GM21529 (cell line): Measurements from ENCODE around the gene MARS1.
A peak's percentile ranks its signal among the peaks of the same experiment; 100 is the strongest.
"Not testable (repeated sequence)": the region's sequence is repeated elsewhere in the genome, so short reads cannot be mapped to it uniquely, and the experiment has no call there.

Source experiments
- ATAC-seq: cut with Tn5 transposase; IDR thresholded peaks from one replicate; pipeline ENCODE4 v1.9.1; 2021; ENCODE audit not compliant: unreplicated experiment

The MARS1 gene

DNA sequence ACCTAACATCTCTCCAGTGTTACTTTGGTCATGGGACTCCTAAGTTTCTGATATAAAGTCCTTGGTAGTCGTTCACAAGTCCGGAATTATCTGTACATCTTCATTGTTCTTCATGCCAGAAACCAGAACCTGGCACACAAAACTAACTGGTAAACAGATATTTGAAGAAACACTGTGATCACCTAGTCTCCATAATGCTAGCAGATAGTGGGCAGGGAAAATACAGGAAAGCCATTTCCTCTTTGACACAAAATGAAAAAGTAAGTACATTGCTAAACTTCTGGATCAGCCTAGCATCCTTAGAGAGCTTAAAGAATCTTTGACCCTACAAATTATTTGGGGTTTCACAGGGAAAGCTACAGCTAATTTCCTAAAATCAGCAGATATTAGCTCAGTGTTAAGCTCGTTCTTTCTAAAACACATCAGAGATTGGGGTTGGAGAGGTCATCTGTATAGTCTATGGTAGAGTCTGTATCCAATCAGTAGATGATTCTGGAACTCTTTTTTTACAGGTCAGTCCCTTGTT lies 27.6 kb downstream of the MARS1 start:
- no peak for ATAC-seq

DNA sequence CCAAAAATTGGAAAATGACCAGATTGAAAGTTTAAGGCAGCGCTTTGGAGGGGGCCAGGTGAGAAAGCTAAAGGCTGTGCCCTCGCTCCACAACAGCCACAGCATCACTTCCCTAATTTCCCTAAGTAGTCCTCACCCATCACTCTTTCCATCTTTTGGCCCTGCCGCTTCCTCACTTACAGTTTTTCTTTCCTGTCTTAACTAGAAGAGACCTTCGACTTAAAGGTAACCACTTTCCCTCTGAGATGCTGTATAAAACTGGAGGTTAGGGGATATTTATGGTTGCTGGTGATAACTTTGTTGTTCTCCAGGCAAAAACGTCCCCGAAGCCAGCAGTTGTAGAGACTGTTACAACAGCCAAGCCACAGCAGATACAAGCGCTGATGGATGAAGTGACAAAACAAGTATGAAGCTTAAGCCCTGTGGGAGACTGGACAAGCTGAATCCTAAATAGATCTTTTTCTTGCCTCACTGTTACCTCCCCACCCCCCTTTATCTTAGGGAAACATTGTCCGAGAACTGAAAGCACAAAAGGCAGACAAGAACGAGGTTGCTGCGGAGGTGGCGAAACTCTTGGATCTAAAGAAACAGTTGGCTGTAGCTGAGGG lies 28.2 kb downstream of the MARS1 start:
- no peak for ATAC-seq

DNA sequence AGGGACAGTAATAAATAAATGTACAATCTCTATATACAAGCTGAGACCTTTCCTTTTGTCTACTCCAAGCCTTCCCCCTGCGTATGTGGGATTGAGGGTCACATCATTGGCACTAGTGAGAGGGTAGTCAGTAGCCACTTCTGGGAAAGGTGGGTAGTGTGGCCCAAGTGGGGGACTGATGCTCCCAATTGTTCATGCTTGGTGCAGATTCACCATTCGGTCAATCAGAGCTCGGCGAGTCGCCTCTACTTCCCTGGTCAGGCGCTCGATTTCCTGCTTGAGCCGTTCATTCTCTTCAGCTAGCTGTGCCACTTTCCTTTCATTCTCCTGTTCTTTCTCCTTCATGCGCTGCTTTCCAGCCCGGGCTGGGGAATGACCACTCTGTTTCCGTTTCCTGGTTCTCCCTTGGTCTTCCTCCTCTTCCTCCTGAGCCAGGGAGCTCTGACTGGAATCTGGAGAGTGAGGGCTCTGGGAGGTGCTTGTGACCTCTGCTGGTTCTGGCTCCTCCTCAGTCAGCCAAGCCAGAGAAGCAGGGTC lies 28.8 kb downstream of the MARS1 start:
- no peak for ATAC-seq

GRCh38 chr12:57517187-57517586 lies 29.3 kb downstream of the MARS1 start:
- ATAC-seq, result no peak

GRCh38 chr12:57517718-57518117 lies 29.9 kb downstream of the MARS1 start:
- ATAC-seq, result not testable (repeated sequence)

DNA sequence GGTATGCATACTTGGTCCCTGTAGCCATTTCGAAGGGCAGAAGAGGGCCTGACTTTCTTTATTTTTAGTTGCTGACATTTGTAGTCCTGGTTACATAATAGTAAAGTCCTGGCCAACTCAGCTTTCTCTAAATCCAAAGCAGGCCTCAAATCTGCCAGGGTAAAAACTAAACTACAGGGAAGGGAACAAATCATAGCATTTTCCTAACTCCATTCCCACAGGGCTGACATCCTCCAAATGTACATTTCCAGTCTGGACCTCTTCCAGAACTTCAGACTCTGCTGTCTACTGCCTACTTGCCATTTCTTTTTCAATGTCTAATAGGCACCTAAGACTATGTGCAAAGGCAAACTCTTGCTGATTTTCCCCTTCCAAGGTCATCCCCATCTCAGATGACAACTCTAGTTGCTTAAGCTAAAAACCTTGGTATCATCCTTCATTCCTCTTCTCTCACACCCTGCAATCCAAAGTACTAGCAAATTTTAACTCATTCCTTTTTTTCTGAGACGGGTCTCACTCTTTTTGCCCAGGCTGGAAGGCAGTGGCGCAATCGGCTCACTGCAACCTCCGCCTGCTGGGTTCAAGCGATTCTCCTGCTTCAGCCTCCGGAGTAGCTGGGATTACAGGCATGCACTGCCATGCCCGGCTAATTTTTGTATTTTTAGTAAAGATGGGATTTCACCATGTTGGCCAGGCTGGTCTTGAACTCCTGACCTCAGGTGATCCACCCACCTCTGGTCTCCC lies 30.5 kb downstream of the MARS1 start:
- ATAC-seq, result no peak

DNA sequence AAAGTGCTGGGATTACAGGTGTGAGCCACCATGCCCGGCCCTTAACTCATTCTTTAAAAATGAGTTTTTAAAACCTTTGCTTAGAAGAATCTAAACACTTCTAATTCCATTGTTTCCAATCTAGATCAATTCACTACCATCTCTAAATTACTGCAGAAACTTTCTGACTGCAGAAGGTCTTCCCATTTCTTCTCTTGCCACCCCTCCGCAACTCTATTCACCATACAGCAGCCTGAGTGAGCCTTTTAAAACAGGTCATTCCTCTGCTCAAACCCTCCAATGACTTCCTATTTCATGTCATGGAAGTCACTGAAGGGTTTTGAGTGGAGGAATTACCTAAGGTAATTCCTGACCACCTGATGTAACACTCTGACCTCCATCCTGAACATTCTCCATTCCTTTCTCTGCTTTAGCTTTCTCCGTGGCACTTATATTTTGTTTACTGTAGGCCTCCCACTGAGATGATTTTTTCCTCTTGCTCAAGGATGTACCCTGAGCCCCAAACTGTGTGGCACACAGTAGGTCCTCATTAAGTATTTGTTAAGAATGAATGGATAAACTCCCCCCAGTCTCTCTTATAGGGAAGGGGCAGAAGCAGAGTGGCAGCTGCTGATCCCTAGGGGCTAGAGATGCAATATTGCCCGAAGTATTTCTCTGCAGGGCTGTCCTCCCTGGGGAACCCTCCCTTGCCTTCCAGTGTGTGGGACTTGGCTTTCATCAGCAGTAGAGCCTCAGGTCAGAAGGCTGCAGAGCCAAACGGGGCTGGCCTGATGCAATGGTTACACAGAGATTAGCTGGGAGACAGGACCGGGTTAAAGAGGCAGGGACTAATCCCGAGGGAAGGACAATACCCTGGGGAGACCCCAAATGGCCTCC lies 31.3 kb downstream of the MARS1 start:
- no peak for ATAC-seq

- no peak for ATAC-seq
These were observed 31.9 kb downstream of the MARS1 start for GRCh38 chr12:57519796-57520052.

- peak; percentile 67 for ATAC-seq
These were observed 32.4 kb downstream of the MARS1 start, which contains the start of gene DDIT3 for GRCh38 chr12:57520053-57520818. Gene DDIT3 (minus strand): TSS chr12:57520514. CDS start chr12:57517406, 3,108 bp downstream.

DNA sequence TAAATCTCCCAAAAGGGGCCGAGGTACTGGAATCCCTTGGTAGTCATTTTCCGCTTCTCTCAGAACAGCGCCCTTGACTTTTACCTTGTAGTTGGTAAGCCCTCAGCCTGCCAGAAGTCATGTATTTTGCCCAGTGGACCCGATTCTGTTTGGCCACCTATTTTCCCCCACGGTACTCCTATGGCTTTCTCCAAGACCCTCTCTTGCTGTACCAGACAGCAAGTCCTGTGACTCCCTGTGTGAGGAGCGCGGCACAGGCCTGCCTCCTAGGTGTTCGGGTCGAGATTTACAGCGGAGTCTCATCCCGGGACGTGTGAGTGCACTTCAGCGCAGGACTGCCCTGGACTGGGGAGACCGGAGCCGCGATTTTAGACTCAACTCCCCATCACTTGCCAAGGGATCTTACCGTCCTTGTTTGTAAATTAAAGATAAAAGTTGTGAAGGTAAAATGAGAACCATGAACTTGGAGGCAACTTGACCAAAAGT lies 33.7 kb downstream of the MARS1 start:
- ATAC-seq, result no peak

GRCh38 chr12:57522011-57522886 lies 34.4 kb downstream of the MARS1 start, which contains the start of gene MBD6:
Gene MBD6 (plus strand): TSS chr12:57522824. CDS start chr12:57524304, 1,480 bp downstream.
- peak; percentile 44 for ATAC-seq

DNA sequence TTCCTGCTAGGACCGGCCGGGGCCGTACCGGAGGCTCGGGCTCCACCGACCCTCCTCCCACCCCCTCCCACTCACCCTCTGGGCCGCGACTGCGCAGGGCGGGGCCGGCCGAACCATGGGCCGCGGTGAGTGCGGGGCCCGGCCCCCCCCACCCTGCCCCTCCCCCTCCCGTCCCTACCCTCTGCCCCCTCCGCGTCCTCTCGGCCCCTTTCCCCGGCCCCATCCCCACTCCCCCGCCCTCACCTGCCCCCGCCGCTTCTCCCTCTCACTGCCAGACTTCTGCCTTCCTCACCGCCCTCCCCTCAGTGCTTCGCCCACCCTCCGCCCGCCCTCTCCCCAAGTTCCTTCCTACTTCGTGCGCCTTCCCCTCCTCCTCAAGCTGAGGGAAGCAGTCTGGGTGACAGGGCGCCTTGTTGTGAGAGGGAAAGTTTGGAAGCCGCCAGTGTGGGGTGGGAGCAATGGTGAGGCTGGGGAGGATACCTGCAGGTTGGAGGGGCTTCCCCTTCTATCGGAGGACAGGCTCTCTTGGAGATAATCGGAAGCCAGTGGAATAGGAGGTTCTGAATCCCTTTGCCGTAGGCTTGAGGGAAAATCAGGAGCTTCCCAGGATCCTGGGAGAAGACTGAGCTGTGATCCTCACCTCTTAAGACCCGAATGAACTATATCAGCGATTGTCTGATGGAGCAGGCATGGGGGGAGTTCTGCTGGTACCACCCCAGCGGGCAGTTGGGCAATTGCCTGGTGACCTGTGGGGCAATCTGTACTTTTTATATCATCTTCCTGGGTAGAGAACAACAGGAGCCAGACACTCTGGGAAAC lies 35.2 kb downstream of the MARS1 start:
- no peak for ATAC-seq

- no peak for ATAC-seq
These were observed 36.1 kb downstream of the MARS1 start for GRCh38 chr12:57523706-57524614.

DNA sequence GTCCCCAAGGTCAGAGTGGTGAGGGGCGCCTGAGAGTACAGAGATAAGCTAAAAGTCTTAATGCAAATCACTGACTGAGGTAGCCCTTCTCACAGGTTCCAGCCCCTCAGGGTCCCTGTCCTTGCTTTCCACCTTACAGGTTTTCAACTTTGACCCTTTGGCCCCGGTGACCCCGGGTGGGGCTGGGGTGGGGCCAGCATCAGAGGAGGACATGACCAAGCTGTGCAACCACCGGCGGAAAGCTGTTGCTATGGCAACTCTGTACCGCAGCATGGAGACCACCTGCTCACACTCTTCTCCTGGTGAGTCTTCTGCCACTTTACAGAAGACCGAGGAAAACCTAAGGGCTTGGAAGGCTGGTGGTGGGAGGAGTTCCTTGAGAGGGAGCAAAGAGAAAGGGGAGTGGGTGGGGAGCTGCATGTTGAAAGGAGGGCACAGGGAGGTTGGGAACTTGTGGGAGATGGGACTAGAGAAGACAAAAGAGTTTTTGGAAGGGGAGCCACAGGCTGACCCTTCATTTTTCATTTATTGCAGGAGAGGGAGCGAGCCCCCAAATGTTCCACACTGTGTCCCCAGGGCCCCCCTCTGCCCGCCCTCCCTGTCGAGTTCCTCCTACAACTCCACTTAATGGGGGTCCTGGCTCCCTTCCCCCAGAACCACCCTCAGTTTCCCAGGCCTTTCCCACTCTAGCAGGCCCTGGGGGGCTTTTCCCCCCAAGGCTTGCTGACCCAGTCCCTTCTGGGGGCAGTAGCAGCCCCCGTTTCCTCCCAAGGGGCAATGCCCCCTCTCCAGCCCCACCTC lies 37.1 kb downstream of the MARS1 start:
- no peak for ATAC-seq

DNA sequence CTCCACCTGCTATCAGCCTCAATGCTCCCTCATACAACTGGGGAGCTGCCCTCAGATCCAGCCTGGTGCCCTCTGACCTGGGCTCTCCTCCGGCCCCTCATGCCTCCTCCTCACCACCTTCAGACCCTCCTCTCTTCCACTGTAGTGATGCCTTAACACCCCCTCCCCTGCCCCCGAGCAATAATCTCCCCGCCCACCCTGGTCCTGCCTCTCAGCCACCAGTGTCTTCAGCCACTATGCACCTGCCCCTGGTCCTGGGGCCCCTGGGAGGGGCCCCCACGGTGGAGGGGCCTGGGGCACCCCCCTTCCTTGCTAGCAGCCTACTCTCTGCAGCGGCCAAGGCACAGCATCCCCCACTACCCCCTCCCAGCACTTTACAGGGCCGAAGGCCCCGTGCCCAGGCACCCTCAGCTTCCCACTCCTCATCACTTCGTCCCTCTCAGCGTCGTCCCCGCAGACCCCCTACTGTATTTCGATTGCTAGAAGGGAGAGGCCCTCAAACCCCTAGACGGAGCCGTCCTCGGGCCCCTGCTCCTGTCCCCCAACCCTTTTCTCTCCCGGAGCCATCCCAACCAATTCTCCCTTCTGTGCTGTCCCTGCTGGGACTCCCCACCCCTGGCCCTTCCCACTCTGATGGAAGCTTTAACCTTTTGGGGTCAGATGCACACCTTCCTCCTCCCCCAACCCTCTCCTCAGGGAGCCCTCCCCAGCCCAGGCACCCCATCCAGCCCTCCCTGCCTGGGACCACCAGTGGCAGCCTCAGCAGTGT lies 37.9 kb downstream of the MARS1 start:
- ATAC-seq, result no peak
